ENCODE measurements around the gene NTSR1.

GRCh38 chr20:62717933-62718332 is 9.3 kb downstream of the NTSR1 start:
- no peak for TF ChIP-seq CTCF (IDR thresholded peaks at IDR 0.05)
- TF ChIP-seq POLR2A (IDR thresholded peaks at IDR 0.05) = no peak
- no peak for TF ChIP-seq POLR2AphosphoS5 (IDR thresholded peaks at IDR 0.05)
- TF ChIP-seq EP300 (IDR thresholded peaks at IDR 0.05) = no peak
